Lower lobe of right lung (tissue), 2 donors: ENCODE measurements around the gene ABITRAM. TPM values are rescaled to one million over a fixed set of nuclear protein-coding genes. Genes with fewer than 3 reads are reported as not detected.
"Not testable (repeated sequence)": the region's sequence is repeated elsewhere in the genome, so short reads cannot be mapped to it uniquely, and the experiment has no call there.

Source experiments
- ATAC-seq, 2 donors: fragments of 200-7000 bp; cut with Tn5 transposase; one replicate each; pipeline ENCODE4 v1.9.1; 2020 to 2022; ENCODE audit warnings: mild to moderate bottlenecking in 2 of 2, moderate library complexity in 2 of 2
- DNase-seq: peaks from one replicate; pipeline ENCODE4 v3.0.0-alpha.2; 2020
- H3K27ac ChIP-seq: fragments of 200-600 bp; one replicate; pipeline ENCODE4 v1.8.0; 2022
- H3K27me3 ChIP-seq: fragments of 200-600 bp; one replicate; pipeline ENCODE4 v1.8.0; 2022; ENCODE audit warnings: low read depth
- H3K36me3 ChIP-seq: fragments of 200-600 bp; one replicate; pipeline ENCODE4 v1.8.0; 2022; ENCODE audit warnings: mild to moderate bottlenecking
- H3K4me1 ChIP-seq: fragments of 200-600 bp; one replicate; pipeline ENCODE4 v1.8.0; 2022
- H3K4me3 ChIP-seq: fragments of 200-600 bp; one replicate; pipeline ENCODE4 v1.8.0; 2022; ENCODE audit warnings: mild to moderate bottlenecking
- H3K9me3 ChIP-seq: fragments of 200-600 bp; one replicate; pipeline ENCODE4 v1.8.0; 2022
- intact Hi-C: fragments of 100-400 bp; cut with DNase I; formaldehyde crosslinking; loops from one replicate; pipeline ENCODE4 v1.11.0; 2022
- total RNA-seq: library from RNA; stranded (reverse); fragmentation: NEBNext Ultra II Directional; extraction: Animal tissue kit (Norgen Biotek cat#: 25700); gene quantifications from one replicate; pipeline ENCODE4 v1.2.1, GENCODE V29; 2021
- TF ChIP-seq, protein P1 (sequence below): fragments of 200-600 bp; IDR thresholded peaks from one replicate; pipeline ENCODE4 v1.8.0; 2022; ENCODE audit warnings: antibody characterized with exemption, mild to moderate bottlenecking
- donor health status: DM: no; HTN: yes; CAD: no; lungs with severe emphysema.

Gene ABITRAM
- total RNA-seq, 1 donor from 2014 or later = 16.5 TPM

- Histone ChIP-seq H3K4me3 (no peak overlapping the region), H3K9me3 (no peaks in the 10 kb centered on the region), H3K4me1 (no peaks in the 10 kb centered on the region), H3K36me3 (peaks cover 100% of the 10 kb centered on the region), H3K27me3 (no peaks in the 10 kb centered on the region), H3K27ac (no peak overlapping the region)
- ATAC-seq = no peak
- intact Hi-C loops = no loop called here
- TF ChIP-seq, protein P1, sequence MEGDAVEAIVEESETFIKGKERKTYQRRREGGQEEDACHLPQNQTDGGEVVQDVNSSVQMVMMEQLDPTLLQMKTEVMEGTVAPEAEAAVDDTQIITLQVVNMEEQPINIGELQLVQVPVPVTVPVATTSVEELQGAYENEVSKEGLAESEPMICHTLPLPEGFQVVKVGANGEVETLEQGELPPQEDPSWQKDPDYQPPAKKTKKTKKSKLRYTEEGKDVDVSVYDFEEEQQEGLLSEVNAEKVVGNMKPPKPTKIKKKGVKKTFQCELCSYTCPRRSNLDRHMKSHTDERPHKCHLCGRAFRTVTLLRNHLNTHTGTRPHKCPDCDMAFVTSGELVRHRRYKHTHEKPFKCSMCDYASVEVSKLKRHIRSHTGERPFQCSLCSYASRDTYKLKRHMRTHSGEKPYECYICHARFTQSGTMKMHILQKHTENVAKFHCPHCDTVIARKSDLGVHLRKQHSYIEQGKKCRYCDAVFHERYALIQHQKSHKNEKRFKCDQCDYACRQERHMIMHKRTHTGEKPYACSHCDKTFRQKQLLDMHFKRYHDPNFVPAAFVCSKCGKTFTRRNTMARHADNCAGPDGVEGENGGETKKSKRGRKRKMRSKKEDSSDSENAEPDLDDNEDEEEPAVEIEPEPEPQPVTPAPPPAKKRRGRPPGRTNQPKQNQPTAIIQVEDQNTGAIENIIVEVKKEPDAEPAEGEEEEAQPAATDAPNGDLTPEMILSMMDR = no peak
- no peak for DNase-seq
Observed at GRCh38 chr9:108894225-108894997, 39.8 kb upstream of the ABITRAM start.

DNA sequence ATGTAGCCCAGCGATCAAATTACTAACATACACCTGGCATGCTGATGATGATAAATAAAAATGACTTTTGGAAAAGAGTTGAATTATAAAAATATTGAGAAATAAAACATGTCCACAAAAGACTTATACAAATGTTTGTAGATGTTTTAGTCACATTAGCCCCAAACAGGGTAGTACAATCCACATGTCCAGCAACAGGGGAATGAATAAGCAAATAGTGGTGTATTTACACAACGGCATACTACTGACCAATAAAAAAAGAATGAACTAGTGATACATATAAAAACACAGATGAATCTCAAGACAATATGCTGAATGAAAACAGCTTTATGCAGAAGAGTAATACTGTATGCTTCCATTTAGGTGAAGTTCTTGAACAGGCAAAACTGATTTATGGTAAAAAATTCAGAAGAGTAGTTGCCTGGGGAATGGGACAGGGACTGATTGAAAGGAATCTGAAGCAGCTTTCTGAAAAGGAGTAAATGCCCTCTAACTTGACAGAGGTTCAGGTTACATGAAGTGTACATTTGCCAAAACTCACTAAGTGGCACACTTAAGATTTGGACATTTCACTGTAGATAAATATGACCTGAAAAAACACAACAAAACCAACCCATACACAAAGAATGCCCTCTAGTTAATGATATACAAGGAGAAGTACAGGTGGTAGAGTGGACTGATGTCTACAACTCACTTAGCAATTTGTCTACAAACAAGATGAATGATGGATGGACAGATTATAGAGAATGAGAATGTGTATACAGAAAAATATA, 36.7 kb upstream of the ABITRAM start:
- Histone ChIP-seq H3K4me3 (no peak overlapping the region), H3K9me3 (no peaks in the 10 kb centered on the region), H3K36me3 (peaks cover 97% of the 10 kb centered on the region), H3K27me3 (no peaks in the 10 kb centered on the region), H3K4me1 (no peaks in the 10 kb centered on the region), H3K27ac (no peak overlapping the region)
- ATAC-seq (no peak), DNase-seq (no peak)
- TF ChIP-seq, protein P1 = no peak
- intact Hi-C loops = no loop called here

- H3K36me3 ChIP-seq = peaks cover 96% of the 10 kb centered on the region
- H3K27me3 ChIP-seq, H3K4me3 ChIP-seq, H3K4me1 ChIP-seq, ATAC-seq, DNase-seq, intact Hi-C loops, H3K27ac ChIP-seq, H3K9me3 ChIP-seq: not testable (repeated sequence)
Observed at GRCh38 chr9:108899023-108899695, 35.0 kb upstream of the ABITRAM start.

GRCh38 chr9:108900176-108900575, 34.0 kb upstream of the ABITRAM start:
- intact Hi-C loops = no loop called here
- Histone ChIP-seq H3K4me1 (no peaks in the 10 kb centered on the region), H3K4me3 (no peak overlapping the region), H3K36me3 (peaks cover 96% of the 10 kb centered on the region), H3K27ac (no peak overlapping the region), H3K9me3 (no peaks in the 10 kb centered on the region), H3K27me3 (no peaks in the 10 kb centered on the region)
- ATAC-seq (no peak), DNase-seq (no peak)
- TF ChIP-seq, protein P1 = no peak

GRCh38 chr9:108903420-108904103, 30.6 kb upstream of the ABITRAM start:
- H3K4me3 ChIP-seq = no peak overlapping the region
- H3K9me3 ChIP-seq = no peaks in the 10 kb centered on the region
- H3K27ac ChIP-seq = no peak overlapping the region
- DNase-seq (no peak), ATAC-seq (no peak)
- no peaks in the 10 kb centered on the region for H3K4me1 ChIP-seq
- intact Hi-C loops = no loop called here
- peaks cover 96% of the 10 kb centered on the region for H3K36me3 ChIP-seq
- TF ChIP-seq, protein P1 = no peak
- no peaks in the 10 kb centered on the region for H3K27me3 ChIP-seq
